ENCODE data around the gene MPC1.

DNA sequence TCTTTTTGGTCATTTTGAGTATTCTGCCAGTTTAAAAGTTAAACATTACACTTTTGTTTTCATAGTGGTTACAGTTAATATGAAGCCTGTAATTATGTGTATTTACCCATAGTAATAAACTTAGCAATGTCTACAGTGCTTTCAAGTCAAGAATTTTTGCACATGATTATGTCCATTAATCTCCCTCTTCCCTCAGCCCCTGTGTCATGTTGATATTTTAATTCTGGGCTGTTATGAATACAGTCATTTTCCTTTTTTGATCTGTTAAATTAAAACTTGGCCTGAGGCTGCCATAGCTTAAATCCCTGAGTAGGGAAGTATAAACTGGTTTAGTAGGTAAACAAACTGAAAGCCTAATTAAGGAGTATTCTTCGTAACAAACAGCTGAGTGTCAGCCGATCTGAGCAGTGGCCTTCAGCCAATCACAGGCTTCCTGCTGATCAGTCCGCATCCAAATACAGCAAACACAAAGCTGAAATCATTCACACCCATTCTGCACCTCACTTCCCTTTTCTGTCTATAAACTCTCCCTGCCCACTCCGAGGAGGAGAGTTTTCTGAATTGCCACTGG lies 30.9 kb downstream of the MPC1 start:
- TF ChIP-seq EZH2 (IDR thresholded peaks at IDR 0.05; ENCODE audit: borderline replicate concordance, low read length), result no peak
- TF ChIP-seq, protein P1, sequence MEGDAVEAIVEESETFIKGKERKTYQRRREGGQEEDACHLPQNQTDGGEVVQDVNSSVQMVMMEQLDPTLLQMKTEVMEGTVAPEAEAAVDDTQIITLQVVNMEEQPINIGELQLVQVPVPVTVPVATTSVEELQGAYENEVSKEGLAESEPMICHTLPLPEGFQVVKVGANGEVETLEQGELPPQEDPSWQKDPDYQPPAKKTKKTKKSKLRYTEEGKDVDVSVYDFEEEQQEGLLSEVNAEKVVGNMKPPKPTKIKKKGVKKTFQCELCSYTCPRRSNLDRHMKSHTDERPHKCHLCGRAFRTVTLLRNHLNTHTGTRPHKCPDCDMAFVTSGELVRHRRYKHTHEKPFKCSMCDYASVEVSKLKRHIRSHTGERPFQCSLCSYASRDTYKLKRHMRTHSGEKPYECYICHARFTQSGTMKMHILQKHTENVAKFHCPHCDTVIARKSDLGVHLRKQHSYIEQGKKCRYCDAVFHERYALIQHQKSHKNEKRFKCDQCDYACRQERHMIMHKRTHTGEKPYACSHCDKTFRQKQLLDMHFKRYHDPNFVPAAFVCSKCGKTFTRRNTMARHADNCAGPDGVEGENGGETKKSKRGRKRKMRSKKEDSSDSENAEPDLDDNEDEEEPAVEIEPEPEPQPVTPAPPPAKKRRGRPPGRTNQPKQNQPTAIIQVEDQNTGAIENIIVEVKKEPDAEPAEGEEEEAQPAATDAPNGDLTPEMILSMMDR (IDR thresholded peaks at IDR 0.05; ENCODE audit: low read length), result no peak

Measured in OCI-LY1 (cell line).